ENCODE data around the gene TGFBR2. TPM values are rescaled to one million over a fixed set of nuclear protein-coding genes. Genes with fewer than 3 reads are reported as not detected.

TGFBR2 gene
- total RNA-seq, 1 experiment from 2014 or later = 45.9 TPM

GRCh38 chr3:30673425-30674341, 67.3 kb downstream of the TGFBR2 start:
- in situ Hi-C loops (cut with HindIII; ENCODE audit: low pct_unique_long_range_greater_than_20kb, low sequenced_read_pairs) = no loop called here
- CTCF ChIA-PET = no interaction called here
- Histone ChIP-seq H3K27me3 (ENCODE audit: control insufficient read depth, insufficient read depth, low read length) (no peaks in the 10 kb centered on the region), H3K36me3 (ENCODE audit: control insufficient read depth, insufficient read depth, low read length) (peaks cover 3% of the 10 kb centered on the region; the same call in 1 of the 2 replicates), H3K4me3 (ENCODE audit: low read depth in 2 of 2, low read length in 2 of 2) (no peak overlapping the region), H3K9me3 (ENCODE audit: control insufficient read depth, insufficient read depth, low read depth, low read length) (no peaks in the 10 kb centered on the region), H3K27ac (ENCODE audit: low read length) (no peak overlapping the region), H3K4me1 (ENCODE audit: control insufficient read depth, insufficient read depth, low read length) (no peaks in the 10 kb centered on the region)
- no TSS peak for BruUV-seq (replicated peaks)
- DNase-seq (ENCODE audit: low read depth, low spot score) (no peak), ATAC-seq (no peak)
- intact Hi-C loops (cut with micrococcal nuclease; ENCODE audit: unreplicated experiment) = no loop called here
- POLR2A ChIA-PET = no interaction called here
- TF ChIP-seq POLR2AphosphoS5 (IDR thresholded peaks at IDR 0.05; ENCODE audit: low read depth, low read length) = no peak

DNA sequence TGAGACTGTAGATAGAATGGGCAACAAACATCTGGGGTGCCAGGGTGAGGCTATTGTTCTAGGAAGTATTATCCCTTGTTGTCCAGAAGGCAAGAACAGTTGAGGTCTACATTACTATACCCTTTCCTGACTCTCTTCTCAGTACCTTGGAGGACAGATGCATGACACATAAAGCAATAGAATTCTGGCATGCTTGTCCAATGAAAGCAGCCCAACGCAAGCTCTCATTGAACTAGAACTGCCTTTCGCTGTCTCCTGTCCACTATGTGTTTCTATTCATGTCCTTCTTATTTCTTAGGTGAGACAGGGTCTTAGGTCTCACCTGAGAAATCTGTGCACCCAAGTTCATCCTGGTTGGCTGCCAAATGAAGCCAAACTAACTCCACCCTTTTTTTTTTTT, 68.6 kb downstream of the TGFBR2 start:
- POLR2A ChIA-PET = no interaction called here
- Histone ChIP-seq H3K27ac (ENCODE audit: low read length) (no peak overlapping the region), H3K36me3 (ENCODE audit: control insufficient read depth, insufficient read depth, low read length) (peaks cover 3% of the 10 kb centered on the region; the same call in 1 of the 2 replicates), H3K4me3 (ENCODE audit: low read depth in 2 of 2, low read length in 2 of 2) (no peak overlapping the region), H3K4me1 (ENCODE audit: control insufficient read depth, insufficient read depth, low read length) (no peaks in the 10 kb centered on the region), H3K27me3 (ENCODE audit: control insufficient read depth, insufficient read depth, low read length) (no peaks in the 10 kb centered on the region), H3K9me3 (ENCODE audit: control insufficient read depth, insufficient read depth, low read depth, low read length) (no peaks in the 10 kb centered on the region)
- DNase-seq (ENCODE audit: low read depth, low spot score) (no peak), ATAC-seq (no peak)
- TSS peak; percentile 10 for BruUV-seq (replicated peaks)
- CTCF ChIA-PET = no interaction called here
- TF ChIP-seq POLR2AphosphoS5 (IDR thresholded peaks at IDR 0.05; ENCODE audit: low read depth, low read length) (no peak), TCF7L2 (IDR thresholded peaks at IDR 0.05; ENCODE audit: low read depth, low read length) (no peak), SIN3A (IDR thresholded peaks at IDR 0.05; ENCODE audit: borderline replicate concordance, insufficient read depth, low read depth, low read length) (no peak), CTCF (IDR thresholded peaks at IDR 0.05) (no peak), REST (IDR thresholded peaks at IDR 0.05; ENCODE audit: insufficient read depth in 1 of 2, low read depth in 2 of 2, low read length in 1 of 2) (no peak)
- in situ Hi-C loops (cut with HindIII; ENCODE audit: low pct_unique_long_range_greater_than_20kb, low sequenced_read_pairs) = no loop called here
- intact Hi-C loops (cut with micrococcal nuclease; ENCODE audit: unreplicated experiment) = no loop called here

DNA sequence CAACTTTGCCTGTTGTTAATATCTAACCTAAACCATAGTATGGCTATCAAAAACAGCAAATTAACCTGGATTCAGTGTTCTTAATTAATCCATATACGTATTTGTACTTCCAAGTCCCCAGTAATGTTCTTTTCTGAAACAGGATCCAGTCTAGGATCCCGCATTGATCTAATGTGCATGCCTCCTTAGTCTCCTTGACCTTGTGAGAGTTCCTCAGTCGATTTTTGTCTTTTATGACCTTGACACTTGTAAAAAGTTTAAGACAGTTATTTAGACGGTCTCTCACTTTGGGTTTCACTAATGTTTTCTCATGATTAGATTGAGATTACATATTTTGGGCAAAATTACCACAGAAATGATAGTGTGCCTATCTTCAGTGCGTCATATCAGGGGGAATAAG, 69.4 kb downstream of the TGFBR2 start:
- H3K36me3 ChIP-seq (ENCODE audit: control insufficient read depth, insufficient read depth, low read length) = peaks cover 3% of the 10 kb centered on the region; the same call in 1 of the 2 replicates
- H3K4me3 ChIP-seq (ENCODE audit: low read depth in 2 of 2, low read length in 2 of 2) = no peak overlapping the region
- POLR2A ChIA-PET = no interaction called here
- no peak for DNase-seq (ENCODE audit: low read depth, low spot score)
- CTCF ChIA-PET = no interaction called here
- H3K27ac ChIP-seq (ENCODE audit: low read length) = no peak overlapping the region
- no peaks in the 10 kb centered on the region for H3K9me3 ChIP-seq (ENCODE audit: control insufficient read depth, insufficient read depth, low read depth, low read length)
- ATAC-seq = no peak
- BruUV-seq (replicated peaks) = no TSS peak
- no peaks in the 10 kb centered on the region for H3K4me1 ChIP-seq (ENCODE audit: control insufficient read depth, insufficient read depth, low read length)
- TF ChIP-seq CTCF (IDR thresholded peaks at IDR 0.05) = no peak
- no peak for TF ChIP-seq REST (IDR thresholded peaks at IDR 0.05; ENCODE audit: insufficient read depth in 1 of 2, low read depth in 2 of 2, low read length in 1 of 2)
- in situ Hi-C loops (cut with HindIII; ENCODE audit: low pct_unique_long_range_greater_than_20kb, low sequenced_read_pairs) = no loop called here
- H3K27me3 ChIP-seq (ENCODE audit: control insufficient read depth, insufficient read depth, low read length) = no peaks in the 10 kb centered on the region
- intact Hi-C loops (cut with micrococcal nuclease; ENCODE audit: unreplicated experiment) = no loop called here

All from Panc1 (cell line).